ENCODE results near the gene LAMC3.
A peak's percentile ranks its signal among the peaks of the same experiment; 100 is the strongest.
"Not testable (repeated sequence)": the region's sequence is repeated elsewhere in the genome, so short reads cannot be mapped to it uniquely, and the experiment has no call there.

The LAMC3 gene

DNA sequence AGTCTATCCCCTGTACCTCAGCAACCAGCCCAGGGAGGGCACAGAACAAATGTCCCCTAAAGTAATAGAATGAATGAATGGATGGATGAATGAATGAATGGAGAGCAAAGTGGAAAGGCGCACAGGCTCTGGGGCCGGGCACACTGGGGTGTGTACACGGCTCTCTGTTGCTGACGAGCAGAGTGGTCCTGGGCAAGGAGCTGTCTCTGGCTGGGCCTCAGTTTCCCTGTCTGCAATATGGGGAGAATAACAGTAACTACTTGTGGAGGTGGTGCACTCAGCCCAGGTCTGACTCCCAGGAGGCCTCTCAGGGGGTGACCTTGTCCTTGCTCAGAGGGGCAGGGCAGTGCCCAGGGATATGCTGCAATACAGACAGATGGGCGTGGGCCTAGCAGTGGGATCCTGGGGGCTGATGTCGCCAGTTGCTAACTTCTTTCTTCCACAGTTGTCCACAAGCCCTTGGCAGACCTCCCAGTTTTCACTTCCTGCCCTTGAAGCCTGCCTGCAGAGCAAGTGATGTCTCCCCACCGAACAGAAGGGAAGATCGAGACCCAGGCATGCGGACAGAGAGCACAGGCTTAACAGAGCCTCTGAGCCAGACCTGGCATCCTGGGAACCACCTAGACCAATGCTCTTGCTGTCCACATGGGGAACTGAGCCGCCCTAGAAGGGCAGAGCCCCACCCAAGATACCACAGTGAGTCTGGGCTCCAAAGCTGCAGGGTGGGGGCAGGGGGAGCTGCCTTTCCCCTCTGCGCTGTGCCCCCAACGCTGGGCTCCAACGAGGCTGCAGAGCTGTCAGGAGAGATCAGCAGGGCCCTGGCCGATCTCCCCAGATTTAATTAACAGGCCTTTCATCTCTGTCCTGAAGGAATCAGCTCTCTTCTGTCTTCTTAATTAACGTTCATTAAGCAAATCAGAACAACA is 13.6 kb upstream of the LAMC3 start:
- Mint-ChIP-seq H3K4me1 (no peaks in the 10 kb centered on the region), H3K9me3 (no peaks in the 10 kb centered on the region), H3K27me3 (peaks cover 13% of the 10 kb centered on the region), H3K27ac (no peak overlapping the region), H3K4me3 (no peak overlapping the region)
- no peak for DNase-seq
- no peak for ATAC-seq

DNA sequence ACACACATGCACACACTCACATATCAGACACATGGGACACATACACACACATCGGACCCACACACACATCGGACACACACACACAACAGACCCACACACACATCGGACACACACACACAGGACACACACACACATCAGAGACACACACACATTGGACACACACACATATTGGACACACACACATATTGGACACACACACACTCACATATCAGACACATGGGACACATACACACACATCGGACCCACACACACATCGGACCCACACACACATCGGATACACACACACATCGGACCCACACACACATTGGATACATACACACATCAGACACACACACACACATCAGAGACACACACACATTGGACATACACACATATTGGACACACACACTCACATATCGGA is 12.8 kb upstream of the LAMC3 start:
- DNase-seq, result no peak
- Mint-ChIP-seq H3K4me3 (no peak overlapping the region), H3K27ac (no peak overlapping the region), H3K4me1 (no peaks in the 10 kb centered on the region), H3K9me3 (no peaks in the 10 kb centered on the region), H3K27me3 (peaks cover 20% of the 10 kb centered on the region)
- ATAC-seq, result no peak

DNA sequence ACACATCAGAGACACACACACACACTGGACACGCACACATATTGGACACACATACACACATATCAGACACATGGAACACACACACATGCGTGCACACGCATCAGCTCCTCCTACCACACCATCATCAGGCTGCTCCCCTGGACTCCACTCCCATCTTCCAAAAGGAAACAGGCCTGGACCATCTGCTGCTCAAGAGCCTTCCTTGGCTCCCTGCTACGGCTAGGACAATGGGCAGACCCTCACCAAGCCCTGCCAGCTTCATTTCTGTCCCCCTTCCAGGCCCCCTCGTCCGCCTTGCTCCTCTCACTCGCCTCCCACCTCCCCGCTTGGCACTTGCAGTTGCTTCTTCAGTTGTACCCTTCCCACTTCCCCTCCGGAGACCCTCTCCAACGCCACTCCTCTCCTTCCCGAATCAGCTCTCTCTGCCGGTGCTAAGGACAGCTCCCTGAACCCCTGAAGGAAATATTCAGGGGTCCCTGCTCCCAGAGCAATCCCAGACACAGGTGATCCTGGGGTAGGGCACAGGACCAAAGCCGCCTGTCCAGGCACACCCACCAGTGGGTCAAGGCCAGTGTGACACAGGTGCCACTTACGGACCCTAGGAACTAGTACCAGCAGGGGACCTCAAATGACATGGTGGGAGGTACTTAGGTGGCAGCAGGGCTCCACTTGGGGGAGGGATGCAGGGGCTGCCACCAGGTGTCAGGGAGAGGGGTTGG is 12.1 kb upstream of the LAMC3 start:
- DNase-seq (no peak), ATAC-seq (no peak)
- H3K27ac Mint-ChIP-seq, result no peak overlapping the region
- peaks cover 27% of the 10 kb centered on the region for H3K27me3 Mint-ChIP-seq
- H3K4me3 Mint-ChIP-seq, result no peak overlapping the region
- H3K9me3 Mint-ChIP-seq, result no peaks in the 10 kb centered on the region
- H3K4me1 Mint-ChIP-seq, result no peaks in the 10 kb centered on the region

DNA sequence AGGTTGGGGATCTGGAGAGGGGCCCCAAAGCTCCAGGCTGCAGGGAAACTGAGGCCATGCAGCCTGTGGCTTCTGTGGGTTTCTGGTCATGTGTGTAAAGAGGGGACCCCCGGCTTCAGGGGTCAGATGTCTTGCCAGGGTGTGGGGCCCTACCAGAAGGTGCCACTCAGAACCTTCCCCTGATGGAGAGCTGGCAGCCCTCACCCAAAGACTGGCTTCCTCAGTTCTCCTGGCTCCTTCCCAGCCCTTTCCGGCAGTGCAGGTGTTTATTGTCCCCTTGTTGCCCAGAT is 11.6 kb upstream of the LAMC3 start:
- no peak overlapping the region for H3K27ac Mint-ChIP-seq
- no peak for ATAC-seq
- H3K4me3 Mint-ChIP-seq, result no peak overlapping the region
- DNase-seq, result no peak
- H3K4me1 Mint-ChIP-seq, result no peaks in the 10 kb centered on the region
- H3K9me3 Mint-ChIP-seq, result no peaks in the 10 kb centered on the region
- H3K27me3 Mint-ChIP-seq, result peaks cover 27% of the 10 kb centered on the region

DNA sequence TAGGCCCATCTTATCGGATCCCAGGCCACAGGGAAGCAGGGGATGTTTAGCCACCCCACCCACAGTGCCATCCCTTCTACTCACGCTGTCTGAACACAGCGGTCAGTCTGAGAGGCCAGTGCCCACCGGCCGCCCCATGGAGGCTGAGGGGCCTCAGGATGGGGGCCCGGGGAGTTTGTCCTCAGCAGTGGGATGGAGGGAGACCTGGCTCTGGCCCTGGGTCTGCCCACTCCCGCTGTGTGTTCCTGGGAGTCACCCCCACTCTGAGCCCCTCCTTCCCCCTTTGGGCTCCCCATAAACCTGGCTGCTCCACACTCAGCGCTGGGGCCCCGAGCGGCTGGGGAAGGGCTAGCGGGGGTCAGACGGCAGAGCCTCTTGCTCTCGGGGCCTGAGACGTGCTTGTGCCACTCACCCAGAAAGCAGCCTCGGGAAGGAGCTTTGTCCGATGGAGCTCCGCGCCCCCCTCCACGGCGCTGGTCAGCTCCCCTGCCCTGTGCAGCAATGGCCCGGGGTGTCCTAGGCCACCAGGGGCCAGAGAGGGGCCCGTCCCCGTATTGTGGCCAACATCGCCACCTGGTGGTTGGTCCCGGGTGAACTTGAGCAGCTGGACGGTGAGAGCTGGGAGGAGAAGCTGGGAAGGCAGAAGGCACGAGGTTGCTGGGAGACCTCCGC is 10.9 kb upstream of the LAMC3 start:
- H3K4me1 Mint-ChIP-seq, result no peaks in the 10 kb centered on the region
- DNase-seq (peak; percentile 50 to 52), ATAC-seq (peak; percentile 72)
- no peak overlapping the region for H3K27ac Mint-ChIP-seq
- H3K9me3 Mint-ChIP-seq, result no peaks in the 10 kb centered on the region
- peaks cover 27% of the 10 kb centered on the region for H3K27me3 Mint-ChIP-seq
- no peak overlapping the region for H3K4me3 Mint-ChIP-seq

DNA sequence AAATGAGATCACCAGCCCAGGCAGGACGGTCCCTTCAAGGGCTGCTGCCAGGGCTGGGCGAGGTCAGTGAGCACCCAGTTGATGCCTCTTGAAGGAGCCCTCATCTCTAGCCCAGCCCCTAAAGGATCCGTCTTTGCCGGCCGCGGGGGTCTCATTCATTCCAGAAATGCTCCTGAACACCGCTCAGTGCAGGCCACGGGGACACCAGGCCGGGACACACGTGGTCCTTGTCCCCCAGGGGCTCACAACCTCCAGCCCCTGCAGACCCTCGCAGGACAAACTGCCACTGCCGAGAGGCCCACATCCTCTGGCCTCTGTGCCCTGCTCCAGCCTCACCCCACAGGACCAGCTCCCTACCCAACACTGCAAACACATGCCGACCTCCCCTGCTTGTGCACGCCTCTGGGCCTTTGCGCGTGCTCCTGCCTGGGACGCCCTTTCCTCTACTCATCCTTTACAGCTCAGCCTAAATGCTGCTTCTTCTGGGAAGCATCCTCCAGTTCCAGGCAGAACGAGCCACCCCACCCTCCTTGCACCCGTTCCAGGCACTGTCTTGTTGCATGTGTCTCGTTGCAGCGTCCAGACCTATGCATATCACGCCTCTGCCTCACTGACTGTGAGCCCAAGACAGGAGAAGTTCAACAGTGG is 10.3 kb upstream of the LAMC3 start:
- Mint-ChIP-seq H3K9me3 (no peaks in the 10 kb centered on the region), H3K4me1 (no peaks in the 10 kb centered on the region), H3K27me3 (peaks cover 27% of the 10 kb centered on the region), H3K4me3 (no peak overlapping the region), H3K27ac (no peak overlapping the region)
- DNase-seq (no peak), ATAC-seq (no peak)

DNA sequence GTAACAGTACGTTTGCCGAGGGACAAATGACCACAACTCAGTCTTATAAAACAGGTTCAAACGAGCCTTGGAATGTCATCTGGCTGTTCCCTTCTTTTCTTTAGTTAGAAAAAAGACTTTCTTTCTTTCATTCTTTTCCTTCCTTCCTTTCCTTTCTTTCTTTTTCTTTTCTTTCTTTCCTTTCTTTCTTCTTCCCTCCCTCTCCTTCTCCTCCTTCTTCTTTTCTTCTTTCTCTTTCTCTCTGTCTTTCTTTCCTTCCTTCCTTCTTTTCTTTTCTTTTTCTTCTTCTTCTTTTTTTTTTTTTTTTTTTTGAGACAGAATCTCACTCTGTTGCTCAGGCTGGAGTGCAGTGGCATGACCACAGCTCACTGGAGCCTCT is 9.7 kb upstream of the LAMC3 start:
- Mint-ChIP-seq H3K27me3 (peaks cover 27% of the 10 kb centered on the region), H3K27ac (peak overlapping the region in 1 of 2 donors; percentile 72), H3K4me3 (no peak overlapping the region), H3K9me3 (no peaks in the 10 kb centered on the region), H3K4me1 (no peaks in the 10 kb centered on the region)
- DNase-seq (no peak), ATAC-seq (no peak)

DNA sequence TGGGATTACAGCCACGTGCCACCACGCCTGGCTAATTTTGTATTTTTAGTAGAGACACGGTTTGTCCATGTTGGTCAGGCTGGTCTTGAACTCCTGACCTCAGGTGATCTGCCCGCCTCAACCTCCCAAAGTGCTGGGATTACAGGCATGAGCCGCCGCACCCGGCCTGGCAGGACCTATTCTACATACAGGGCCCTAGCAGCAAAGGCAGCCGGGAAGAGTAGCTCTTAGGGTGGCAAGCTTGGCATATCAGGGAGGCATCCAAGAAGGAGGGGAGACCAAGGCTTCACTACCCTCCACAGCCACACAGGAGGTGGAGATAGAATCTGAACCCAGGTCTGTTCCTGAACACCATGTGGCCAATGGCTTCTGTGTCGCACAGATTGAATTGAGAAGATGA is 8.4 kb upstream of the LAMC3 start:
- not testable (repeated sequence) for H3K4me3 Mint-ChIP-seq, ATAC-seq, H3K27ac Mint-ChIP-seq, H3K4me1 Mint-ChIP-seq, DNase-seq, H3K9me3 Mint-ChIP-seq
- peaks cover 27% of the 10 kb centered on the region for H3K27me3 Mint-ChIP-seq

DNA sequence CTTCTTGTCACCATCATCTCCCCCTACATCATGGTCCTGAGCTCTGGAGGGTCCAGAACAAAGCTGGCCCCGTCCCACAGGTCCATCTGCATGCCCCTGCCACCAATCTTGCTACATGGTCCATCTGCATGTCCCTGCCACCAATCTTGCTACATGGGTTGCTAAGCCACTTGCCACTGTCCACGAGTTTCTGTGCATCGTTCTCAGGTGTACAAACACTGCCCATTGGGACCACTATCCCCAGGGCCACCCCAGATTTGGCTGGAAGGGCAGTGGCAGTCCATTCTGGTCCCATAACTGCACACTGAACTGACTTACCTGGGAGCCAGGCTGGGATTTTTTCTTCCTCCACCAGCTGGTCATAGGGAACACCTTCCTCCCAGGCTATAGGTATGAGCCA is 8.0 kb upstream of the LAMC3 start:
- Mint-ChIP-seq H3K4me3 (no peak overlapping the region), H3K4me1 (no peaks in the 10 kb centered on the region), H3K27me3 (peaks cover 27% of the 10 kb centered on the region), H3K27ac (no peak overlapping the region), H3K9me3 (no peaks in the 10 kb centered on the region)
- ATAC-seq, result no peak
- no peak for DNase-seq

DNA sequence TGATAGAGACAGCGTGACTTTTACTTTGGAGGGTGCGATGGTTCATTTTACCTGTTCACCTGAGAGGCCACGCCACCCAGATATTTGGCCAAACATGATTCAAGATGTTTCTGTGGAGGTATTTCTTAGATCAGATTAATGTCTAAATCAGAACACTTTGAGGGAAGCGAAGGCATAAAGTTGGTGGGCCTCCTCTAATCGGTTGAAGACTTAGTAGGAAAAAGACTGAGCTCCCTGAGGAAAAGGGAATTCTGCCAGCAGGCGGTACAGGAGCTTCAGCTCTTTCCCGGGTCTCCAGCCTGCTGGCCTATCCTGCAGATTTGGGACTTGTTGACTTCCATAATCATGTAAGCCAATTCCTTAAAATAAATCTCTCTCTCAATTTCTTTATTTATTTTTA is 7.0 kb upstream of the LAMC3 start:
- H3K9me3 Mint-ChIP-seq, result no peaks in the 10 kb centered on the region
- H3K27me3 Mint-ChIP-seq, result peaks cover 27% of the 10 kb centered on the region
- no peaks in the 10 kb centered on the region for H3K4me1 Mint-ChIP-seq
- no peak overlapping the region for H3K4me3 Mint-ChIP-seq
- no peak for DNase-seq
- ATAC-seq, result no peak
- no peak overlapping the region for H3K27ac Mint-ChIP-seq

DNA sequence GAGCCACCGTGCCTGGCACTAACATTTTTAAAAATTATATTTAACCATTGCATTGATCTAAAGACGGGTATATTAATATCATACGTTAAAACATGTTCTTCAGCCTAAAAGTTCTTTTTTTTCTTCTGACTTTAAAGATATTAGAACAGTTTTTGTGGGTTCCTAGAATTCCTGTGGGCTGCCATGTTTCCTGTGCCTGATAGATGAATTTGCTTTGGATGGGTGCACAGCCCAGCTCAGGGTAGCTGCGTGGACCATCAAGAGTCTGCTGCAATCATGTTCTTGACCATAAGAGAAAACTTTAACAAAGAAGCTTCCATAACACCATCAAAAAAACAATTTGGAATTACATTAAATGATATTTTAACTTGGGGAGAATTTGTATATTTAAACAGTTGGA is 2.4 kb upstream of the LAMC3 start:
- Mint-ChIP-seq H3K27ac (no peak overlapping the region), H3K4me3 (no peak overlapping the region), H3K27me3 (peaks cover 44% of the 10 kb centered on the region), H3K4me1 (no peaks in the 10 kb centered on the region), H3K9me3 (no peaks in the 10 kb centered on the region)
- ATAC-seq, result no peak
- no peak for DNase-seq

DNA sequence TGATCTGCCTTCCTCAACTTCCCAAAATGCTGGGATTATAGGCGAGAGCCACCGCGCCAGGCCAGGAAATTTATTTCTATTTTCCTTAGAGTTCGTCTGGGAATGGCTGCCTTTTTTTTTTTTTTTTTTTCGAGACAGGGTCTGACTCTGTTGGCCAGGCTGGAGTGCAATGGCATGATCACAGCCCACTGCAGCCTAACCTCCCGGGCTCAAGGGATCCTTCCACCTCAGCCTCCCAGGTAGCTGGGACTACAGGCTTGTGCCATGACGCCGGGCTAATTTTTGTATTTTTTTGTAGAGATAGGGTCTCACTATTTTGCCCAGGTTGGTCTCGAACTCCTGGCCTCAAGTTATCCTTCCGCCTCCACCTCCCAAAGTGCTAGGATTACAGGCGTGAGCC is 888 bp upstream of the LAMC3 start:
- DNase-seq, result no peak
- Mint-ChIP-seq H3K9me3 (no peaks in the 10 kb centered on the region), H3K27me3 (peaks cover 52% of the 10 kb centered on the region), H3K4me3 (no peak overlapping the region), H3K27ac (no peak overlapping the region), H3K4me1 (no peaks in the 10 kb centered on the region)
- ATAC-seq, result no peak

DNA sequence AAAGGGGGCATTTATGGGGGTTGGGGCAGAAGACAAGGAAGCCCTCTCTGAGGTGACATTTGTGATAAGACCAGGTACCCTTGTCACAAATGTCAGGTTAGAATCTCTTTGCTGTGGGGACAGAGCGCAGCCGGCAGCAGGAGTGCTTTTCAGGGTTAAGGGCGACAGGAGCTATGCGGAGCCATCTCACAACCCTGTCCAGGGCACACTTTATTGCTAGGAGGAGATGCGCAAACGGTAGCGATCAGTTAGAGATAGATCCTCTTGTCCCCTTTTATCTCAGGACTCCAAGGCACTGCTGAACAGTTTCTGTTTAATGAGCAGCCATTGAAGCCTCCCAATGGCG is 438 bp upstream of the LAMC3 start:
- Mint-ChIP-seq H3K27ac (no peak overlapping the region), H3K4me3 (peak overlapping the region; percentile 13 to 54), H3K9me3 (no peaks in the 10 kb centered on the region), H3K27me3 (peaks cover 56% of the 10 kb centered on the region), H3K4me1 (no peaks in the 10 kb centered on the region)
- DNase-seq, result no peak
- ATAC-seq, result no peak

DNA sequence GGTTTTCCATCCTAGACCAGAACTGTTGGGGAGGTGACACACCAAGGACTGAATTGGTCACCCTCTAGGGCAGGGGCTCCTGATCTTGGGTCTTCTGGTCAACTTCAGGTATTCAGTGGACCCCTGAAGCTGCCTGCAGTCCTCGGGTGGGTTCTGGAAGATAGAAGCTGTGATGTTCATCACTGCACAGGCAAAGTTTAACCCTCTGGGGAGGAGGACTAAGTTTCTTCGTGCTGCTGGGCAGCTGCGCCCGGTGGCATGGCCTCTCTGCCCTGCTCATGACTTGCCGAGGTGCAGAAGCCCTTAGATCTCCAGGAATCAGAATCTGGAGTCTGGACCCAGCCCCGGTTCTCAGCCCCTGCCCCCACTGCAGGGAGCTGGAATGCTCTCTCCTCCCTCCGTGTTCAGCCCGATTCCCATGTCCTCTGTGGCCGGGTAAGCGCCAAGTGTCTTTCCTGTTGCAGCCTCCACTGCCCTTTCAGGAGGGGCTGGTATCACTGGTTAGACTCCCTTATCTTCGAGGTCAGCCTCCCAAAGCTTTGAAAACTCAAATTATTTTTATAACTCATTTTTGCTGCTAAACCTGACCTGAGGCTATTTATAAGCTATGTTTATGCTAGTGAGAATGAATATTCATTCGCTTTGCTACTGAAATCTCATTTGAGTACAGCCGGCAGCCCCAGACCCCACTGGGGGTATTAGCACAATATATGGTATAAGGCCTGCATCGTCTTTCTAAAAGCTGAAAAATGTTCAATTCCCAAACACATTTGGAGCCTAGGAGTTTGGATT is 1.7 kb downstream of the LAMC3 start:
- Mint-ChIP-seq H3K27me3 (peaks cover 70% of the 10 kb centered on the region), H3K4me3 (no peak overlapping the region), H3K27ac (no peak overlapping the region), H3K9me3 (no peaks in the 10 kb centered on the region), H3K4me1 (no peaks in the 10 kb centered on the region)
- DNase-seq (no peak), ATAC-seq (no peak)

DNA sequence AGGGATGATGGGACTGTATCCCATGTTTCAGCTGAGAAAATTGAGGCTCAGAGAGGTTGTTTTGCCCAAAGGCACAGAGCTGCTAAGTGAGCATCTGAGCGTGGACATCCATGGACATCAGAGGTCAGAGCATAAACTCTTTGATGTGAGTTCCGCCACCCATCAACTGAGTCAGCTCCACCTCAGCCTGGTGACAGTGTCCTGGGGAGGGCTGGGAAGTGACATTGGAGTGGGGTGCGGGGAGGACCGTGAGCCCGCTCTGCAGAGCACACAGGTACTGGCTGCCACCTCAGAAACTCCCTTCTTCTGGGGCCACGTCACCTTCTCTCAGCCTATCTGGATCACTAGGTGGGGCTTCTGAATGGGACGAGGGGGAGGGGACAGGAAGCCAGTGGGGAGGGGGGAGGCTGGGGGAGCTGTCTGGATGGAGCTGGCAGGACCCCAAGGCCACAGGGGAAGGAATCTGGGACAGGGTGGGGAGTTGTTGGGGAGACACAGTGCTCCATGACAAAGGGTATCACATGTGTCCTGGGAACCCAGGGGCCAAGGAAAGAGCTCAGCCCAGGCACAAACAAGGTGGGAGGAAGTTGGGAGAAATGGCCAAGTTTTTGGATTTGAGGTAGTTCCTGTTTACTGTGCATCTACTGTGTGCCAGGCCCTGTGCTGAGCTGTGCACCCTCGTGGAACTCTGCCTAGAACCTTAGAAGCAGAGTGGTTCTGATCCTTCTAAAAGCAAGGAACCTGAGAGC is 2.5 kb downstream of the LAMC3 start:
- Mint-ChIP-seq H3K9me3 (no peaks in the 10 kb centered on the region), H3K27me3 (peaks cover 72% of the 10 kb centered on the region), H3K27ac (no peak overlapping the region), H3K4me3 (no peak overlapping the region), H3K4me1 (no peaks in the 10 kb centered on the region)
- no peak for ATAC-seq
- no peak for DNase-seq
